GM23248 (cell line): ENCODE data around the gene PSMF1. TPM values are rescaled to one million over a fixed set of nuclear protein-coding genes. Genes with fewer than 3 reads are reported as not detected.

Source experiments
- DNase-seq: peaks from one replicate; pipeline ENCODE4 v3.0.0-alpha.2; 2015
- H2AFZ ChIP-seq: fragments of 200-600 bp; sonication (generic); 2 replicates; pipeline ENCODE4 v1.6.1; 2016; ENCODE audit warnings: antibody characterized with exemption
- H3F3A ChIP-seq: fragments of 200-600 bp; sonication (generic); 2 replicates; pipeline ENCODE4 v1.6.1; 2016; ENCODE audit warnings: mild to moderate bottlenecking, antibody characterized with exemption, mixed run types; ENCODE audit not compliant: insufficient read depth
- H3K27ac ChIP-seq: fragments of 200-600 bp; sonication (generic); 2 replicates; pipeline ENCODE4 v1.5.1; 2016; ENCODE audit warnings: mild to moderate bottlenecking
- H3K27me3 ChIP-seq: fragments of 200-600 bp; sonication (generic); replicated peaks from 2 replicates; pipeline ENCODE4 v1.6.1; 2016; ENCODE audit warnings: mild to moderate bottlenecking; ENCODE audit not compliant: insufficient read depth
- H3K36me3 ChIP-seq: fragments of 200-600 bp; sonication (generic); 2 replicates; pipeline ENCODE4 v1.6.1; 2016; ENCODE audit warnings: low read depth, mild to moderate bottlenecking
- H3K4me1 ChIP-seq: fragments of 200-600 bp; sonication (generic); 2 replicates; pipeline ENCODE4 v1.6.1; 2016; ENCODE audit warnings: mild to moderate bottlenecking; ENCODE audit not compliant: insufficient read depth
- H3K4me2 ChIP-seq: fragments of 200-600 bp; sonication (generic); one replicate; pipeline ENCODE4 v1.6.1; 2016; ENCODE audit warnings: mild to moderate bottlenecking; ENCODE audit not compliant: unreplicated experiment
- H3K4me3 ChIP-seq: fragments of 200-600 bp; sonication (generic); 2 replicates; pipeline ENCODE4 v1.5.1; 2016; ENCODE audit warnings: mild to moderate bottlenecking
- H3K79me2 ChIP-seq: fragments of 200-600 bp; sonication (generic); 2 replicates; pipeline ENCODE4 v1.6.1; 2016; ENCODE audit warnings: mild to moderate bottlenecking; ENCODE audit not compliant: insufficient read depth
- H3K9ac ChIP-seq: fragments of 200-600 bp; sonication (generic); 2 replicates; pipeline ENCODE4 v1.6.1; 2016; ENCODE audit warnings: mild to moderate bottlenecking
- H3K9me2 ChIP-seq: fragments of 200-600 bp; sonication (generic); 2 replicates; pipeline ENCODE4 v1.6.1; 2016; ENCODE audit warnings: mixed run types, mild to moderate bottlenecking, moderate library complexity; ENCODE audit not compliant: insufficient read depth
- H3K9me3 ChIP-seq: fragments of 200-600 bp; sonication (generic); one replicate; pipeline ENCODE4 v1.6.1; 2017; ENCODE audit warnings: low read depth
- H4K20me1 ChIP-seq: fragments of 200-600 bp; sonication (generic); 2 replicates; pipeline ENCODE4 v1.6.0; 2016; ENCODE audit not compliant: insufficient read depth
- EZH2 ChIP-seq: fragments of 200-600 bp; sonication (generic); IDR thresholded peaks from 2 replicates; pipeline ENCODE4 v1.6.1; 2018; ENCODE audit warnings: antibody characterized with exemption, mild to moderate bottlenecking; ENCODE audit not compliant: insufficient read depth, poor library complexity, severe bottlenecking
- EZH2phosphoT487 ChIP-seq: fragments of 200-600 bp; sonication (generic); IDR thresholded peaks from 2 replicates; pipeline ENCODE4 v1.6.1; 2018; ENCODE audit warnings: antibody characterized with exemption, moderate library complexity, mild to moderate bottlenecking, low read depth; ENCODE audit not compliant: insufficient read depth
- WGBS, 2 experiments: methylation state at CpG; one replicate each; pipeline ENCODE4 v1.1.6; 2015 to 2017; ENCODE audit warnings: low lambda C conversion rate in 2 of 2, low coverage in 1 of 2; ENCODE audit errors: missing lambda C conversion rate in 2 of 2; 5-methylcytosine and 5-hydroxymethylcytosine counted together
- in situ Hi-C: fragments of 300-500 bp; cut with MboI; formaldehyde crosslinking; loops from 2 replicates; pipeline ENCODE4 v1.15.0; 2020
- polyA plus RNA-seq: library from polyadenylated mRNA; unstranded; fragments of >200 nt; fragmentation: Nextera tagmentation; extraction: Ambion mirVana; gene quantifications from 2 replicates; pipeline ENCODE4 v1.2.1, GENCODE V29; 2016
- total RNA-seq: library from RNA; depleted of rRNA; stranded (reverse); fragments of >200 nt; shearing (Covaris generic); gene quantifications from 2 replicates; pipeline ENCODE4 v1.2.3, GENCODE V29; 2014; rRNA removed

PSMF1 gene, protein sequence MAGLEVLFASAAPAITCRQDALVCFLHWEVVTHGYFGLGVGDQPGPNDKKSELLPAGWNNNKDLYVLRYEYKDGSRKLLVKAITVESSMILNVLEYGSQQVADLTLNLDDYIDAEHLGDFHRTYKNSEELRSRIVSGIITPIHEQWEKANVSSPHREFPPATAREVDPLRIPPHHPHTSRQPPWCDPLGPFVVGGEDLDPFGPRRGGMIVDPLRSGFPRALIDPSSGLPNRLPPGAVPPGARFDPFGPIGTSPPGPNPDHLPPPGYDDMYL
- total RNA-seq, result 68.7 and 160 TPM in 2 replicates
- 150 and 165 TPM in 2 replicates for polyA plus RNA-seq

DNA sequence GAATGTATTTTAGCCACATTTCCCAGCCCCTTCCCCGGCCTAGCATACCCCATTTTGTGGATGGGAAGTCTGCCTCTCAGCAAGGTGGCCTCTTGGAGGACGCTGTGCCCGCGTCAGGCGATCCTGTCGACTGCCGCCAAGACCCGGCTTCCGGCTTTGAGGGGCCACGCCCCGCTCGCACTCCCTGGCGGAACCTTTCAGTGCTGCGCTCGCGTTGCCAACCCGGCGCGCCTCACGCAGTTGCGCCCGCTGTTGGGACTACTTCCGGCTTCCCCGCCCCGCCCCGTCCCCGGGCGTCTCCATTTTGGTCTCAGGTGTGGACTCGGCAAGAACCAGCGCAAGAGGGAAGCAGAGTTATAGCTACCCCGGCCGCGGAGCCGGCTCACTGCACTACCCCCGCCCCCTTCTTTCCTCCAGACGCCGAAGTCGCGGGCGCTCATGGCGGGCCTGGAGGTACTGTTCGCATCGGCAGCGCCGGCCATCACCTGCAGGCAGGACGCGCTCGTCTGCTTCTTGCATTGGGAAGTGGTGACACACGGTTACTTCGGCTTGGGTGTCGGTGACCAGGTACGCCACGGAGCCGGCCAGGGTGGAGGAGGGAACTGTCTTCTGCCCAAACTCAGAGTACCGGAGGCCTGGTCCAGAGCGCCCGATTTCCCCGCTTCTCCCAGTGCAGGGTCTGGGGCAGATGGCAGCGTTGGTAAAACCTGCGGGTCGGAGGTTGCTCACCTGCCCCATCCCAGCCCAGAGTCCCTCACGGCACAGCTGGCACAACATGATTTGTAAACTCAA lies at the start of gene PSMF1:
Gene PSMF1 (plus strand): TSS at position 267 of the 792 bp plus-strand sequence. CDS start 172 bp downstream, at position 439.
- H3K36me3 ChIP-seq, result no peaks in the 10 kb centered on the region
- H3F3A ChIP-seq, result 0 out of 2 replicates have a peak, but pooled peaks cover 6% of the 10 kb centered on the region
- DNase-seq, result peak; percentile 97
- peak within 1 kb of the TSS; percentile 96 for H2AFZ ChIP-seq
- peak within 1 kb of the TSS; percentile 85 for H3K9ac ChIP-seq
- no peaks in the 10 kb centered on the region for H3K27me3 ChIP-seq
- no peak for TF ChIP-seq EZH2phosphoT487
- no peak for TF ChIP-seq EZH2
- in situ Hi-C loops, result no loop called here
- no peaks in the 10 kb centered on the region for H4K20me1 ChIP-seq
- H3K4me2 ChIP-seq, result peak within 1 kb of the TSS; percentile 91
- H3K4me1 ChIP-seq, result peaks cover 32% of the 10 kb centered on the region
- H3K79me2 ChIP-seq, result peaks cover 58% of the 10 kb centered on the region
- no peaks in the 10 kb centered on the region for H3K9me2 ChIP-seq
- WGBS, 2 experiments, result 1% methylated on average over 40 to 62 of the region's 62 CpGs
- peak within 1 kb of the TSS; percentile 79 for H3K4me3 ChIP-seq
- no peaks in the 10 kb centered on the region for H3K9me3 ChIP-seq
- peak within 1 kb of the TSS; percentile 37 for H3K27ac ChIP-seq

DNA sequence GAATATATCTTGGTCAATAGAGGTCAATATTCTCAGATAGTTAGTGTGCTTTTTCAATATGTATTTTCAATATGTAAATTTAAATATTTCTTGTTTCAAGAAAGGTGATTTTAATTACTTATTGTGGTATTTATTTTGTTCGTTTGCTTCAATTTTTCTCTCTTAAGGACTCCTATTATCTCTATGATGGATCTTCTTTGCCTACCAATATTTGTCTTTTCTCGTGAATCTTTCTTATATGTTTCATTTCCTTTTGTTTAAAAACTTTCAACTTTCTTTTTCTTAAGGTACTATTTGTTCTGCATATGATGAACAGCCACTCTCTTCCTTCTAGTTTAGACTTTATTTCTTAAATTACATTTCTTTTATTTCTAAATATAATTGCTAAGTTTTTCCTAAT lies 46.1 kb upstream of the PSMF1 start:
- Histone ChIP-seq H4K20me1 (no peaks in the 10 kb centered on the region), H3K27ac (no peak overlapping the region), H3K9me3 (no peaks in the 10 kb centered on the region), H3K79me2 (no peaks in the 10 kb centered on the region), H3K9me2 (no peaks in the 10 kb centered on the region), H3K4me3 (no peak overlapping the region), H2AFZ (no peak overlapping the region), H3K9ac (no peak overlapping the region), H3F3A (no peaks in the 10 kb centered on the region), H3K36me3 (no peaks in the 10 kb centered on the region), H3K27me3 (no peaks in the 10 kb centered on the region), H3K4me2 (no peak overlapping the region), H3K4me1 (no peaks in the 10 kb centered on the region)
- 53 to 68% methylated on average over 2 of the region's 2 CpGs for WGBS, 2 experiments
- TF ChIP-seq EZH2phosphoT487 (no peak), EZH2 (no peak)
- DNase-seq, result no peak
- in situ Hi-C loops, result no loop called here

DNA sequence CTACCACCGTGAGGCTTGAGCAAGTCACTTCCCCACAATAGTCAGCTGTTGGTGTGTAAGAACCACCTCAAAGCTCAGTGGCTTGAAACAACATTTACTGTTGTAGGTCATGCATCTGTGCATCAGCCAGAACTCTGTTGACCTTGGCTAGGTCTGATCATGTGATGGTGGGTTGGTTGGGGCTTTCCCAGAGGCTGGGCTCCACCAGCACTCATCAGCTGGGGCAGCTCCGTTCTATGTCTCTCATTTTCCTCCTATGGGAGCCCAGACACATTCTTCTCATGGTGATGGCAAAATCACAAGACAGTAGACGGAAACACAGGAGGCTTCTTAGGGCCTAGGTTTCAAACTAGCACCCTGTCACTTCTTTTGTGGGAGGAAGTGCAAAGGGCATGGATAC lies 42.8 kb upstream of the PSMF1 start:
- Histone ChIP-seq H2AFZ (no peak overlapping the region), H3K79me2 (no peaks in the 10 kb centered on the region), H4K20me1 (no peaks in the 10 kb centered on the region), H3K27me3 (no peaks in the 10 kb centered on the region), H3K27ac (no peak overlapping the region), H3K9me2 (no peaks in the 10 kb centered on the region), H3K9me3 (no peaks in the 10 kb centered on the region), H3K4me1 (no peaks in the 10 kb centered on the region), H3K36me3 (no peaks in the 10 kb centered on the region), H3K4me2 (no peak overlapping the region), H3K9ac (no peak overlapping the region), H3K4me3 (no peak overlapping the region), H3F3A (no peaks in the 10 kb centered on the region)
- no peak for DNase-seq
- in situ Hi-C loops, result no loop called here
- TF ChIP-seq EZH2, result no peak
- no peak for TF ChIP-seq EZH2phosphoT487
- 63 to 73% methylated on average over 3 of the region's 3 CpGs for WGBS, 2 experiments

DNA sequence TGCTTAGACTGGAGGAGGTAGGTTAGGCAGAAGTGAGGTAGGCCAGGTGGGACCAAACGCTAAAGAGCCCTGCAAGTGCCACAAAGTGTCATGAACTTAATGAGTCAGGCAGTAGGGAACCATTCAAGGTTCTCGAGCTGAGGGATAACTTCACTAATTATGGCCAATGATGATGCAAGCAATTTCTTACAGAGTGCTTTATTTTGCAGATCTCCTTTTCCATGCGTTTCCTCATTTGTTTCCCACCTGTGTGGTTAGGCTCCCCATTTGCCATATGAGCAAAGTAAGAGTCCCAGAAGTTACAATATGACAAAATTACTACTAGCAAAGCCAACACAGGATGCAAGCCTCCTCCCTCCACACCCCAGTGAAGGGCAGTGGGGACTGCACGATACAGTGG lies 36.5 kb upstream of the PSMF1 start:
- Histone ChIP-seq H3F3A (no peaks in the 10 kb centered on the region), H4K20me1 (no peaks in the 10 kb centered on the region), H3K36me3 (no peaks in the 10 kb centered on the region), H3K9me2 (no peaks in the 10 kb centered on the region), H3K4me1 (no peaks in the 10 kb centered on the region), H3K27ac (no peak overlapping the region), H3K9ac (no peak overlapping the region), H3K79me2 (no peaks in the 10 kb centered on the region), H3K27me3 (no peaks in the 10 kb centered on the region; the same call in 1 of the 2 replicates), H3K4me3 (no peak overlapping the region), H3K4me2 (no peak overlapping the region), H3K9me3 (no peaks in the 10 kb centered on the region), H2AFZ (no peak overlapping the region)
- in situ Hi-C loops, result no loop called here
- 76 to 81% methylated on average over 4 of the region's 4 CpGs for WGBS, 2 experiments
- DNase-seq, result no peak
- TF ChIP-seq EZH2phosphoT487 (no peak), EZH2 (no peak)
